ENCODE results near the gene MROH9.

DNA sequence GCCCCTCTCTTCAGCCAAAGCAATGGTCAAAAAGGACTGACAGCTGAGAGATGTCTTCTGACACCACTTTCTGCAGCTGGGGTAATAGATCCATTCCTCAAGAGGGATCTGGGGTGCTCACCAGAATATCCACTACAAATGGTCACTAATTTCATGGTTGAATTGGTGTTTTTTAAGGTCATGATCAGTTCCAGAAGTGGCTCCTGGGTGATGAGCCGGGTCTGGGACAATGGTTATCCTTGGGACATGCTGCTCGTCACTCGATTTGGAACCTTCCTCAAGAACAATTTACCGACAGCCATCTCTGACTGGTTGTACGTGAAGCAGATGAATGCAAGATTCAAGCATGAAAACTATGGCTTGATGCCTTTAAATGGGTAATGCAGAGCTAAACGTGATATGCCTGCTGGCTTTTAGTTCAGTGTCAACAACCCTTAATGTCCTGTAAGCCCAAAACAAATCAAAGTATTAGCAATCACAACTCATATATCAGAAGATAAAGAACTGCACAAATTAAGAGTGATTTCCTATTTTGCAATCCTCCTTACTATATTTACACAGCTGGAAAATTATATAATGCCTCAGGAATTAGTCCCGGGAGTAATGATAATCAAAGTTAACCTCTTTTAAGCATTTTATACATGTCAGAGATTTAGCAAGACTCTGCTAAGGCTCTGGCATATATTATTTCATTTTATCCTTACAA lies 175.4 kb downstream of the MROH9 start:
- TF ChIP-seq, protein P1, sequence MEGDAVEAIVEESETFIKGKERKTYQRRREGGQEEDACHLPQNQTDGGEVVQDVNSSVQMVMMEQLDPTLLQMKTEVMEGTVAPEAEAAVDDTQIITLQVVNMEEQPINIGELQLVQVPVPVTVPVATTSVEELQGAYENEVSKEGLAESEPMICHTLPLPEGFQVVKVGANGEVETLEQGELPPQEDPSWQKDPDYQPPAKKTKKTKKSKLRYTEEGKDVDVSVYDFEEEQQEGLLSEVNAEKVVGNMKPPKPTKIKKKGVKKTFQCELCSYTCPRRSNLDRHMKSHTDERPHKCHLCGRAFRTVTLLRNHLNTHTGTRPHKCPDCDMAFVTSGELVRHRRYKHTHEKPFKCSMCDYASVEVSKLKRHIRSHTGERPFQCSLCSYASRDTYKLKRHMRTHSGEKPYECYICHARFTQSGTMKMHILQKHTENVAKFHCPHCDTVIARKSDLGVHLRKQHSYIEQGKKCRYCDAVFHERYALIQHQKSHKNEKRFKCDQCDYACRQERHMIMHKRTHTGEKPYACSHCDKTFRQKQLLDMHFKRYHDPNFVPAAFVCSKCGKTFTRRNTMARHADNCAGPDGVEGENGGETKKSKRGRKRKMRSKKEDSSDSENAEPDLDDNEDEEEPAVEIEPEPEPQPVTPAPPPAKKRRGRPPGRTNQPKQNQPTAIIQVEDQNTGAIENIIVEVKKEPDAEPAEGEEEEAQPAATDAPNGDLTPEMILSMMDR (IDR thresholded peaks at IDR 0.05; ENCODE audit: poor library complexity) = no peak
- TF ChIP-seq EZH2phosphoT487 (IDR thresholded peaks at IDR 0.05; ENCODE audit: low read depth, severe bottlenecking, unreplicated experiment) (no peak), EZH2 (IDR thresholded peaks at IDR 0.05; ENCODE audit: borderline replicate concordance) (no peak)
